Activated naive CD4-positive, alpha-beta T cell treated with anti-CD3 and anti-CD28 coated beads, Interleukin-2, amount 50 U/mL, for 16 hours (primary cell): ENCODE data around the gene AGRP.
"Not testable (repeated sequence)": the region's sequence is repeated elsewhere in the genome, so short reads cannot be mapped to it uniquely, and the experiment has no call there.

Source experiments
- DNase-seq: peaks from one replicate; pipeline ENCODE4 v3.0.0-alpha.2; 2020

AGRP gene

GRCh38 chr16:67483150-67483549 is at the start of gene AGRP:
TSS of gene AGRP (minus strand) at chr16:67483547. CDS start at chr16:67483398, 149 bp downstream.
- no peak for DNase-seq

GRCh38 chr16:67531247-67531646 is 47.9 kb upstream of the AGRP start:
- no peak for DNase-seq

GRCh38 chr16:67530013-67530939 is 46.9 kb upstream of the AGRP start:
- DNase-seq: no peak

GRCh38 chr16:67529582-67530012 is 46.2 kb upstream of the AGRP start:
- DNase-seq: no peak

DNA sequence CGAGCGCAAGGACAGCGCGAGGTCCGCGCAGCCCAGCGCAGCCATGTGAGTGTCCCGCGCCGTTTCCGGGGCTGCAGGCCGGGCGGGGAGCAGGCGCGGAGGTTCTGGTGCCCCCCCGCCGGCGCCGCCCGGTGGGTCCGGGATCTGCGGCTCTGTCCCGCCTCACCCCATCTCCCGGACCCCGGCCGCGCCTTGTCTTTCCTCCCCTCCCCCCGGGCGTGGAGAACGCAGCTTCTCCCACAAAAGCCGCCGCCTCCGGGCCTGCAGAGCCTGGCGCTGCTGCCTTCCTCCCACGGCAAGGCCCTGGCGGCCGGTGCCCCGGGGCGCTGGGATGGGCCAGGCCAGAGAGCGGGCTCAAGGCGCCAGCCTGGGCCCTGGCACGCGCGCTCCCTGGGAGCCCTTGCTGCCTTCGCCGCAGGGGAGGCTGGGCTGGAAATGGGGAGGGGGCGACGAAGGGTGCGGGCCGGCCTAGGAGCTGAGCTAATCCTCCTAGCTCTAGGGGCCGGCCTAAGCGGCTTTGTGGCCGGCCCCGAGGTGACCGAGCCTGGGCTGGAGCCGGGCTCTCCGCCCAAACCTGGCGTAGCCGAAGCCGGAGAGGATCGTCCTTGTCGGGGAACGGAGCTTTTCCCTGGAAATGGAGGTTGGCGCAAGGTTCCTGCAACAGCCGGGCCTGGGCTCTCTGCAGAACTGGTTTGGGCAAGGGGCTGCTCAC is 45.7 kb upstream of the AGRP start:
- peak; percentile 37 for DNase-seq

DNA sequence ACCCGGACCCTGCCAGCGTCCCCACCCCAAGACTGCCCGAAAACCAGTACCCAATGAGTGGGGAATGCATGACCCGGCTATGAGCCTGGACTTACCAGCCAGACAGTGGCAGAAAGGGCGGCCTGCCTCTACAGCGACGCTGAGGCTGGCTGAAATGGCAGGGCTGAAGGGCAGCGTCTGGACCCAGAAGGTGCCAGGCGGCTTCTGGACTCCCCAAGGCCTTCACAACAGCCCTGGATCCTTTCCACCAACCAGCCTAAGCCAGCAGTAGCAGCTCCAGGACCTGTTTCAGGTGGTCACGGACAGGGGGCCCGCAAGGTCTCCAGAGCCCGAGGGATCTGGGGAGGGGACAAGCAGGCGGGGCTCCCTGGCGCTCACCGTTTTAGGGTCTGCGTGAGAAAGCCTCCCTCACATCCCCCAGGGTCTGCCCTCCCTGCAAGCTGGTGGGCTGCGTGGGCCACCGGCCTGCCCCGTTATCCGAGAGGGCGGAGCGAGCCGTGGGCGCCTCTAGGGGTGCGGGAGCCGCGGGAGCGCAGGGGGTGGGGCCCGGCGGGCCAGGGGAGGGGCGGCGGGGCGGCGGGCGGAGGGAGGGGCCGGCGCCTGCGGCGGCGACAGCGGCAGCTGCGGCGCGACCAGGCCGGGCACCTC is 45.0 kb upstream of the AGRP start, which contains the start of gene RIPOR1:
TSS of gene RIPOR1 (plus strand) at position 608 of the 648 bp plus-strand sequence. CDS start 9,618 bp downstream, outside the sequence.
- DNase-seq: peak; percentile 59

DNA sequence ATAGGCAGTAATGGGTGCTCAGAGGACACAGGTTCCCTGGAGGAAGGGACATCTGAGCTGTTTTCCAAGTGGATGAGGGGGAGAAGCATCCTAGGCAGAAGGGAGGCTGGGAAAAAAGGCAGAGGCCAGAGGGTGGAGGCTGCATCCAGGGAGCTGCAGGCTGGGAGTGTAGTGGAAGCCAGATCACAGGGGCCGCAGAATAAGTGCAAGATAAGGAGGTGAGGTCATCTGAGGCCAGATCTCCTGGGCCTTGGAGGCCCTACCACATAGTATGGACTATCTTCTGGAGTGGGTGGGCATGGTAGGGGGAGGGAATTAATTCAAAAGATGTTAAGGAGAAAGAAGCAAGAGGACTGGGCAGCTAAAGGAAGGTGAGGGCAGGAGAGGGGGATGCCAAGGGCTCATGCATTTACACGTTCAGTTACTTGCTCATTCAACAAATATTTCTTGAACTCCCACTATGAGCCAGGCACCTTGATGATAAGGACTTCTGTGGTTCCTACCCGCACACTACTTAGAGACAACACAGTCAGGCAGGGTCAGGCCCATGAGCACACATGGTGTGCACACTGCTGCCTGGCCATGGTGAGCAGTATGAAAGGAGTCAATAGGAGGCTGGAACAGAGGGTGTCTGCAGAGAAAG is 42.9 kb upstream of the AGRP start:
- DNase-seq: no peak

DNA sequence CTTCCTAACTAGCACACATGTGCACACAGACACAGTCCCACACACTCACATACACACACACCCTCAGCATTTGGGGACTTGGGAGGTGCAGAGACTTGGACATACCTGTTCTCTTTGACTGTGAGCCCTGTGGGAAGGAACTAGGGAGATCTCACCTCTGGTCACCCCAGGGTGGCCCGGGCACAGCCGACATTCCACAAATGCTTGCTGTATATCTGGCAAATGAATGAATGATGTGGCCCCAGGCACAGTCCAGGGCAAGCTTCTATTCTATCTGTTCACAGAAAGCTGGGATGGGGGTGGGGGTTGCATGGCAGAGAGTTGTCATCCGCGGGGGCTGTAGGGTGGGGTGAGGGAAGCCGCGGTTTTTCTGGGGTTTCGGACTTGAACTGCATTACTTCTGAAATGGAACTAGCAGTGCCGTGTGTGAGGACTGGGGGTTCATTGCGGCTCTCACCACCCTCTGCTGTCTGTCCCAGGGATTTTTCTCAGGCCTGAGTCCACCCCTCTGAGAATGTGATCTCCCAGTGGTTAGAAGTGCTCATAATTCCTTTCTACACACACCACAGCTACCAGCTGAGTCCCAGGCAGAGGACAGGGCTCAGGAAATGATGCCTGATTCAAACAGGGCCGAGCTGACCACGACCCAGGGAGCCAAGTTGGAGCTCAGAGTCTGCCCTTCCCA is 42.0 kb upstream of the AGRP start:
- no peak for DNase-seq

- peak; percentile 97 for DNase-seq
Observed at GRCh38 chr16:67521095-67521804, 37.9 kb upstream of the AGRP start.

- no peak for DNase-seq
Observed at GRCh38 chr16:67519242-67519641, 35.9 kb upstream of the AGRP start.

GRCh38 chr16:67518676-67519075 is 35.3 kb upstream of the AGRP start:
- no peak for DNase-seq

GRCh38 chr16:67517661-67518423 is 34.5 kb upstream of the AGRP start:
- no peak for DNase-seq

DNA sequence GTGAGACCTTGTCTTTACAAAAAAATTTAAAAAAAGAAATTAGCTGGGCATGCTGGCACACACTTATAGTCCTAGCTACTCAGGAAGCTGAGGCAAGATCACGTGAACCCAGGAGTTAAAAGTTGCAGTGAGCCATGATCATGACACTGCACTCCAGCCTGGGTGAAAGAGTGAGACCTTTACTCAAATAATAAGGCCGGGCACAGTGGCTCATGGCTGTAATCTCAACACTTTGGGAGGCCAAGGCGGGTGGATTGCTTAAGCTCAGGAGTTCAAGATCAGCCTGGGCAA is 33.8 kb upstream of the AGRP start:
- no peak for DNase-seq

DNA sequence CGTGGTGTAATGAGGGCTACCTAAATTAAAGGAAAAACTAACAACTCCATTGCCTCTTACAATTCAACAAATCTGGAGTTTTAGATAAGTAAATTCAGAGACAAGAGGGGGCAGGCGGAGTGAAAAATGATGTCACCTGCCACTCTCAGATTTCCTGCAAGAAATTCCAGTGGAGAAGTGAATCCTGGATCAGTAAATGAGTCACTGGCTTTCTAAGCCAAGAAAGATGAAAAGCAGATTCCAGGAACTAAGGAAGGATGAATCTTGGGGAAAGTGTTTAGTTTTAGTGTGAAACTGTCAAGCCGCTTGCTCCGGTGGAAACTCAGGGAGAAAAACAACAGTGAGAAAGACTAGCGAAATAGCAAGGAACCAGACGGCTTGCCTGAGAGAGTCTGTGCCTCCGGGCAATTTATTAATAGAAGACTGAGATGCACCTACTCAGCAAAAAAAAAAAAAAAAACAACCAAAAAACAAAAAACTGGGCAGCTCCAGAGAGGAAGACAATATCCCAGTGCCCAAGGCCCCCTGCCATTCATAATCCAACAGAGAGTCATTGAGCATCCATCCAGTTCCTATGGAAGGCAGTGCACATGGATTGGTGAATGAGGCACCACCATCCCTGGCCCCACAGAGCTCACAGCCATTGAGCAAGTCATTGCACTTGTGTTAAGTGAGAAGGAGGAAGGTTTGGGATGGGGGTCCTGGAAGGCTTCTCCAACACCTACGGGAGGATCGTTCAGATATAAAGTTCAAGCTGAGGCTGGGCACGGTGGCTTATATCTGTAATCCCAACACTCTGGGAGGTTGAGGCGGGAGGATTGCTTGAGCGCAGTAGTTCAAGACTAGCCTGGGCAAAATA is 33.2 kb upstream of the AGRP start:
- DNase-seq: no peak

DNA sequence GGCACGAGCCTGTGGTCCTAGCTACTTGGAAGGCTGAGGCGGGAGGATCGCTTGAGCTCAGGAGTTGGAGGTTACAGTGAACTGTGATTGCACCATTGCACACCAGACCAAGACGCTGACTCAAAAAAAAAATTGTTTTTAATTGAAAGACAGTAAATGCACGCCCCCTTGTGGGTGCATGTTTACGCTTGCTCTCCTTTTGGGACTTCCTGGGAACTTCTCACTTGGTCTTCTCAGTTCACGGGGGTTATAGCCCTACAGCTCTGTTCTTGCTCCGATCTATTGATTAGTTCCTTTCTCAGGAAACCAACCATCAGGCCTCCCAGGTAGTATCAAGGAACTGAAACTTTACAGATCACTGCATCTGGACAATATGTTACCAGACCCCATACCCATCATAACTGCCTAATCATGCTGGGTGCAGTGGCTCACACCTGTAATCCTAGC is 31.1 kb upstream of the AGRP start:
- peak; percentile 80 for DNase-seq

- not testable (repeated sequence) for DNase-seq
Observed at GRCh38 chr16:67513892-67514291, 30.5 kb upstream of the AGRP start.

GRCh38 chr16:67509016-67509415 is 25.7 kb upstream of the AGRP start:
- DNase-seq: peak; percentile 27

DNA sequence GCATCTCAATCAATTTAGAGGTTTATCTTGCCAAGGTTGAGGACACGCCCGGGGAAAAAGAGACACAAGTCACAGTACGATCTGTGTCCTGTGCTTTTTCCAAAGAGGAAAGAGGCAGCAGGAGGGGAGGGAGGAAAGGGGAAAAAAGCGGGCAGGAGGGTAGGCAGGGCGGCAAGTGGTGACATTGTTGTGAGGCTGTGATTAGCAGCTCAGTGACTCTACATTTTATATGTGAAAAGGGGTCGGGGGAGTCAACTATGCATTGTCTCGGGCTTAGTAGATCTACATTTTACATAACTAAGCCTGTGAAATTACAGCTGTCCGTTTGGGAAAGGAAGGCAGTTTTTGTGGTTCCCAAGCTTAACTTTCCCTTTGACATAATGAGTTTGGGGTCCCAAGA is 23.1 kb upstream of the AGRP start:
- DNase-seq: no peak
